Choroid plexus epithelial cell (primary cell): ENCODE measurements around the gene TRAPPC10.
A peak's percentile ranks its signal among the peaks of the same experiment; 100 is the strongest.

Experiments used
- DNase-seq: peaks from one replicate; pipeline ENCODE4 v3.0.0-alpha.2; 2010; ENCODE audit warnings: low read depth
- H3K4me3 ChIP-seq: 2 replicates; pipeline ENCODE4 v1.5.1; 2011; ENCODE audit warnings: low read depth, mild to moderate bottlenecking, control low read depth, low read length, moderate library complexity
- CTCF ChIP-seq: conservative IDR thresholded peaks from 2 replicates; pipeline ENCODE4 v1.5.1; 2011; ENCODE audit warnings: low read depth, mild to moderate bottlenecking, control low read depth, inconsistent platforms, low read length, moderate library complexity

The TRAPPC10 gene

DNA sequence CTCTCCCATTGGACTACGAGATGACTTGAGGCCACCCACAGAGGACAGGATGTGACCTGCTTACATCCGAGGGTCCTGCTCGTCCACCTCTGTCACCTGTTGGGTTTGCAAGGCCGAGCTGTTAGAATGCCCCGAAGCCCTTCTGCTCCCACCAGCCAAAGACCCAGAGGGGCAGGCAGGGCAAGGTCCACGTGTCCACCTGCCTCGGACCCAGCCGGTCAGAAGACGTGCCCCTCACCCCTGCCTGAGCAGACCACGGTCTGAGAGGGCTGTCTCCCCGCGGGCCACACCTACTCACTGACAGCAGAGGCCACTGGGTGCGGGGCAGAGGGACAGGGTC is 30.3 kb upstream of the TRAPPC10 start:
- H3K4me3 ChIP-seq: no peak overlapping the region
- DNase-seq: no peak
- no peak for TF ChIP-seq CTCF

GRCh38 chr21:43982489-43983078 is 29.5 kb upstream of the TRAPPC10 start:
- no peak overlapping the region for H3K4me3 ChIP-seq
- TF ChIP-seq CTCF: no peak

DNA sequence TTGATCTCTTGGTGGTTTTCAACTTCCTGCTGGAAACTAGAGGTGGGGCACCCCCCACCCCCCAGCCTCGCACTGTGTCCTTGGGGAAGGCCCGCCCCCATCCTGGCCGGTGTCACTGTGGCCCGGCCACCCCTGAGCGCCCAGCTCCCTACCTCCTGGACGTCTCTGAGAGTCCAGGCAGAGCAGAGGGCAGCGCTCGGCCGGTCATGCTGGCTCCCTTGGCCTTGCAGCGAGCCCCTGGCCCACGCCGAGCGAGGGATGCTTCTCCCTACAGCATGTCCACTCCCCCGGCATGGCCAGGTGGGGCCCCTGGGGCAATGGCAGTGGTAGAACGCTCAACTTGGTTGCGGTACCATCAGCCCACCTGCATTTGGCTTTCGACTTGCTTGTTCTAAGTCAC is 28.7 kb upstream of the TRAPPC10 start:
- H3K4me3 ChIP-seq: no peak overlapping the region
- TF ChIP-seq CTCF: no peak
- DNase-seq: no peak

More at GRCh38 chr21:43982489-43983078, 29.5 kb upstream of the TRAPPC10 start:
- no peak for DNase-seq

DNA sequence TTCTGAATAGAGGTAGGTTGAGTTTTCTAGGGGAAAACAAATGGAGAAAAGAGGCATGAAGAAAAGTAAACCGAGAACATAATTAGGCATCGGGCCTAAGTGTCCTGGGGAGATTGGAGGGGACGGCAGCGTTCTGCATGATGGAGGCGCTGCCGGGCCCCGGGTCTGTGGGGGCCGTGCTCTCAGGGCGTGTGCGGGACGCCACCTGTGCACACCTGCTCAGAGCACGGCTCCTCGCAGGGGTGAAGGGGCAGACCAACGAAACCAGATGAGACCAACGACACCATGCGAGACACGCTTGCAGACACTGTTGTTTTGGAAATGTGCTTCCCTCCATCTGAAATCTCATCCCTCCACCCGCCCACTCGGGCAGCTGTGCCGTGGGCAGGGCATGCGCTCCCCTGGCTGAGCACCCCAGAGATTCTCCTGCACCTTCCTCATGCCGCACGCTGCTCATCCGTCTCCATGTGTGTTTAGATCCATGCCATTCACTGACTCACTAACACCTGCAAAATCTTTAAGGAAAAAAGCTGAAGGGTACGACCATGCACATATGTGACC is 28.2 kb upstream of the TRAPPC10 start:
- TF ChIP-seq CTCF: no peak
- DNase-seq: no peak
- no peak overlapping the region for H3K4me3 ChIP-seq

- TF ChIP-seq CTCF: no peak
- H3K4me3 ChIP-seq: no peak overlapping the region
- peak; percentile 40 for DNase-seq
Observed at GRCh38 chr21:43984905-43985689, 27.0 kb upstream of the TRAPPC10 start.

GRCh38 chr21:43985690-43986251 is 26.3 kb upstream of the TRAPPC10 start:
- TF ChIP-seq CTCF: no peak
- DNase-seq: no peak
- no peak overlapping the region for H3K4me3 ChIP-seq
